OCI-M2 (cell line): ENCODE measurements around the gene CLASP2.

Source experiments
- DNase-seq: peaks from one replicate; lab custom pipeline; 2025; ENCODE audit not compliant: unreplicated experiment; lab: John Stamatoyannopoulos, UW

The CLASP2 gene

GRCh38 chr3:33547101-33547500, 171.0 kb downstream of the CLASP2 start:
- no peak for DNase-seq

- DNase-seq = no peak
These were observed 173.9 kb downstream of the CLASP2 start for GRCh38 chr3:33544126-33544525.

GRCh38 chr3:33543601-33544000, 174.5 kb downstream of the CLASP2 start:
- DNase-seq = no peak

GRCh38 chr3:33541918-33542317, 176.1 kb downstream of the CLASP2 start:
- DNase-seq = no peak

- DNase-seq = no peak
These were observed 179.2 kb downstream of the CLASP2 start for GRCh38 chr3:33538678-33539339.

GRCh38 chr3:33537133-33537532, 180.9 kb downstream of the CLASP2 start:
- DNase-seq = no peak

GRCh38 chr3:33526787-33527186, 191.3 kb downstream of the CLASP2 start:
- DNase-seq = no peak

- no peak for DNase-seq
These were observed 192.8 kb downstream of the CLASP2 start for GRCh38 chr3:33525232-33525631.

- no peak for DNase-seq
These were observed 194.9 kb downstream of the CLASP2 start for GRCh38 chr3:33523093-33523667.

GRCh38 chr3:33521736-33522135, 196.3 kb downstream of the CLASP2 start:
- DNase-seq = no peak

GRCh38 chr3:33513262-33513863, 204.7 kb downstream of the CLASP2 start:
- DNase-seq = no peak

GRCh38 chr3:33505027-33505426, 213.0 kb downstream of the CLASP2 start:
- DNase-seq = no peak

- DNase-seq = no peak
These were observed 221.6 kb downstream of the CLASP2 start for GRCh38 chr3:33496449-33496848.

- DNase-seq = no peak
These were observed 226.3 kb downstream of the CLASP2 start for GRCh38 chr3:33491721-33492120.

- DNase-seq = no peak
These were observed 227.3 kb downstream of the CLASP2 start for GRCh38 chr3:33490641-33491241.

GRCh38 chr3:33488683-33489082, 229.4 kb downstream of the CLASP2 start:
- DNase-seq = no peak

- DNase-seq = no peak
These were observed 229.8 kb downstream of the CLASP2 start for GRCh38 chr3:33488246-33488645.

- DNase-seq = no peak
These were observed 235.9 kb downstream of the CLASP2 start for GRCh38 chr3:33482111-33482521.

GRCh38 chr3:33474896-33475295, 243.2 kb downstream of the CLASP2 start:
- DNase-seq = no peak

GRCh38 chr3:33473813-33474212, 244.2 kb downstream of the CLASP2 start:
- DNase-seq = no peak

GRCh38 chr3:33467786-33468185, 250.3 kb downstream of the CLASP2 start:
- DNase-seq = no peak

GRCh38 chr3:33461097-33461496, 257.0 kb downstream of the CLASP2 start:
- no peak for DNase-seq
